Loucy (cell line): ENCODE measurements around the gene FAM83B.

Experiments
- H2AFZ ChIP-seq: fragments of 200-600 bp; sonication (generic); 2 replicates; pipeline ENCODE4 v1.6.0; 2016; ENCODE audit warnings: antibody characterized with exemption, mild to moderate bottlenecking, low read length, moderate library complexity
- H3F3A ChIP-seq: fragments of 200-600 bp; 2 replicates; pipeline ENCODE4 v1.6.0; 2016; ENCODE audit warnings: antibody characterized with exemption, low read depth, mild to moderate bottlenecking
- H3K27me3 ChIP-seq: fragments of 200-600 bp; sonication (generic); 2 replicates; pipeline ENCODE4 v1.6.1; 2014; ENCODE audit warnings: low read length, mild to moderate bottlenecking; ENCODE audit not compliant: insufficient read depth, poor library complexity, severe bottlenecking
- H3K36me3 ChIP-seq: fragments of 200-600 bp; sonication (generic); 2 replicates; pipeline ENCODE4 v1.6.1; 2016; ENCODE audit warnings: low read length; ENCODE audit not compliant: insufficient read depth
- H3K4me1 ChIP-seq: fragments of 200-600 bp; sonication (generic); 2 replicates; pipeline ENCODE4 v1.5.1; 2014; ENCODE audit warnings: low read length, mild to moderate bottlenecking; ENCODE audit not compliant: insufficient read depth, poor library complexity, severe bottlenecking
- H3K4me2 ChIP-seq: fragments of 200-600 bp; sonication (generic); 2 replicates; pipeline ENCODE4 v1.6.0; 2014; ENCODE audit warnings: antibody characterized with exemption, low read length, low read depth, mild to moderate bottlenecking; ENCODE audit not compliant: poor library complexity, severe bottlenecking
- H3K4me3 ChIP-seq: fragments of 200-600 bp; sonication (generic); 2 replicates; pipeline ENCODE4 v1.5.1; 2014; ENCODE audit warnings: low read length, mild to moderate bottlenecking, mixed read lengths; ENCODE audit not compliant: poor library complexity, severe bottlenecking
- H3K79me2 ChIP-seq: fragments of 200-600 bp; sonication (generic); 2 replicates; pipeline ENCODE4 v1.6.1; 2014; ENCODE audit warnings: low read length; ENCODE audit not compliant: insufficient read depth
- H3K9ac ChIP-seq: fragments of 200-600 bp; sonication (generic); 2 replicates; pipeline ENCODE4 v1.6.0; 2014; ENCODE audit warnings: mild to moderate bottlenecking, low read depth, low read length, moderate library complexity; ENCODE audit not compliant: poor library complexity, severe bottlenecking
- H3K9me2 ChIP-seq: fragments of 200-600 bp; sonication (generic); replicated peaks from 2 replicates; pipeline ENCODE4 v1.6.1; 2016; ENCODE audit warnings: low read depth, low read length, mixed read lengths
- H3K9me3 ChIP-seq: fragments of 200-600 bp; sonication (generic); 2 replicates; pipeline ENCODE4 v1.6.1; 2014; ENCODE audit warnings: mild to moderate bottlenecking, antibody characterized with exemption, low read length, low read depth; ENCODE audit not compliant: insufficient read depth
- H4K20me1 ChIP-seq: fragments of 200-600 bp; sonication (generic); 2 replicates; pipeline ENCODE4 v1.6.0; 2014; ENCODE audit warnings: antibody characterized with exemption, low read length, mild to moderate bottlenecking; ENCODE audit not compliant: insufficient read depth, poor library complexity, severe bottlenecking
- CTCF ChIP-seq: fragments of 200-600 bp; sonication (generic); conservative IDR thresholded peaks from 2 replicates; pipeline ENCODE4 v1.5.1; 2014; ENCODE audit warnings: mild to moderate bottlenecking, antibody characterized with exemption, low read length
- EZH2phosphoT487 ChIP-seq: fragments of 200-600 bp; IDR thresholded peaks from 2 replicates; pipeline ENCODE4 v1.6.1; 2018; ENCODE audit warnings: antibody characterized with exemption, mild to moderate bottlenecking, moderate library complexity, borderline replicate concordance

FAM83B gene

GRCh38 chr6:54935739-54936138, 89.2 kb downstream of the FAM83B start:
- Histone ChIP-seq H3K36me3 (no peaks in the 10 kb centered on the region), H2AFZ (no peak overlapping the region), H3K4me2 (no peak overlapping the region), H3K9me2 (no peaks in the 10 kb centered on the region), H3F3A (no peaks in the 10 kb centered on the region), H3K79me2 (no peaks in the 10 kb centered on the region), H4K20me1 (no peaks in the 10 kb centered on the region), H3K27me3 (no peaks in the 10 kb centered on the region), H3K4me3 (no peak overlapping the region), H3K9me3 (no peaks in the 10 kb centered on the region), H3K9ac (no peak overlapping the region), H3K4me1 (no peaks in the 10 kb centered on the region)
- TF ChIP-seq EZH2phosphoT487 (no peak), CTCF (no peak)

- no peak for TF ChIP-seq EZH2phosphoT487
- Histone ChIP-seq H3K36me3 (no peaks in the 10 kb centered on the region), H3K4me2 (no peak overlapping the region), H3K4me3 (no peak overlapping the region), H3K9me2 (no peaks in the 10 kb centered on the region), H3K9ac (no peak overlapping the region), H4K20me1 (no peaks in the 10 kb centered on the region), H3K9me3 (no peaks in the 10 kb centered on the region), H3K27me3 (no peaks in the 10 kb centered on the region), H3F3A (no peaks in the 10 kb centered on the region), H3K4me1 (no peaks in the 10 kb centered on the region), H3K79me2 (no peaks in the 10 kb centered on the region), H2AFZ (no peak overlapping the region)
These were observed 90.8 kb downstream of the FAM83B start for GRCh38 chr6:54937371-54937770.

- Histone ChIP-seq H3K36me3 (no peaks in the 10 kb centered on the region), H3K27me3 (no peaks in the 10 kb centered on the region), H2AFZ (peak overlapping the region; percentile 40; the same call in 1 of the 2 replicates), H3K9me3 (no peaks in the 10 kb centered on the region), H3K79me2 (no peaks in the 10 kb centered on the region), H3K9ac (no peak overlapping the region), H3K9me2 (no peaks in the 10 kb centered on the region), H4K20me1 (no peaks in the 10 kb centered on the region), H3K4me1 (peaks cover 3% of the 10 kb centered on the region), H3K4me3 (no peak overlapping the region), H3K4me2 (no peak overlapping the region), H3F3A (no peaks in the 10 kb centered on the region)
- TF ChIP-seq CTCF, result no peak
- no peak for TF ChIP-seq EZH2phosphoT487
These were observed 111.1 kb downstream of the FAM83B start for GRCh38 chr6:54957698-54958097.

- Histone ChIP-seq H3K79me2 (no peaks in the 10 kb centered on the region), H3K4me1 (peaks cover 3% of the 10 kb centered on the region), H2AFZ (peak overlapping the region; percentile 40), H4K20me1 (no peaks in the 10 kb centered on the region), H3K4me2 (peak overlapping the region; percentile 28), H3K36me3 (no peaks in the 10 kb centered on the region), H3F3A (no peaks in the 10 kb centered on the region), H3K9ac (peak overlapping the region; percentile 35), H3K27me3 (no peaks in the 10 kb centered on the region), H3K9me3 (no peaks in the 10 kb centered on the region), H3K9me2 (no peaks in the 10 kb centered on the region), H3K4me3 (peak overlapping the region; percentile 16)
- TF ChIP-seq CTCF, result no peak
- TF ChIP-seq EZH2phosphoT487, result no peak
These were observed 111.9 kb downstream of the FAM83B start for GRCh38 chr6:54958446-54958845.
